ENCODE measurements around the gene ATP2B2.

The ATP2B2 gene

GRCh38 chr3:10338591-10339353 is 166.6 kb downstream of the ATP2B2 start:
- DNase-seq: no peak

GRCh38 chr3:10338164-10338470 is 167.3 kb downstream of the ATP2B2 start:
- no peak for DNase-seq

- no peak for DNase-seq
Measured at GRCh38 chr3:10337323-10338163, 167.8 kb downstream of the ATP2B2 start.

GRCh38 chr3:10336761-10337160 is 168.6 kb downstream of the ATP2B2 start:
- DNase-seq: no peak

DNA sequence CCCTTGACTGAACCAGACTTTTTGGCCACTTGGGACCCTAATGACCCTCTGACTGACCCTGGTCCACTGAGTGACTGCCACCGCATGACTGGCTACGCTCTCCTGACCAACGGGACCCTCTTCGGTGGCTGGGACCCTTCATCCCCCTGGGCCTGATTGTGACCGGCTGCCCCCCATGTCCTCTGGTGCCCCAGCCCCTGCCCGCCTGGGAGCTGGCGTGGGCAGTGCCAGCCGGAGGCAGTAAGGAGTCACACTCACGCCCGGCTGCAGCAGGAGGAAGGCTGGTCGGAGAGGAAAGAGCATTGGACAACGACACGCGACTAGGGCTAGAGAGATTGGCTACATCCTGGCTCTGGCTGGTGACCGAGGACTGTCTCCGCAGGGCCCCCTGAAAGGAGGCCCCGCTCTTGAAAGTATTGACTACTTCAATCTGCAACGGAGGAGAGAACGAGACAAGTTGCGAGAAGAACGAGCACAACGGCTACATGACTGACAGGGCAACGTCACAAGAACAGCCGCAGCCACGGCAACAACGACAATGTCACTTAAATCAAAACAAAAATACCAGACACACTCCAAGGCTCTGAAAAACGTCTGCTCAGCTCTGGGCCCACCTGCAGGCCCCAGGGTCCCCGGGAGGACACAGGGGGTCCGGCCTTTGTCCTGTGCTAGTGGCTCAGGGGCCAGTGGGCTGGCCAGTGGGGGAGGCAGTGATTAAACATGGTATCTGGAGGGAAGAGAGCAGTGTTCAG is 169.3 kb downstream of the ATP2B2 start:
- DNase-seq: no peak

DNA sequence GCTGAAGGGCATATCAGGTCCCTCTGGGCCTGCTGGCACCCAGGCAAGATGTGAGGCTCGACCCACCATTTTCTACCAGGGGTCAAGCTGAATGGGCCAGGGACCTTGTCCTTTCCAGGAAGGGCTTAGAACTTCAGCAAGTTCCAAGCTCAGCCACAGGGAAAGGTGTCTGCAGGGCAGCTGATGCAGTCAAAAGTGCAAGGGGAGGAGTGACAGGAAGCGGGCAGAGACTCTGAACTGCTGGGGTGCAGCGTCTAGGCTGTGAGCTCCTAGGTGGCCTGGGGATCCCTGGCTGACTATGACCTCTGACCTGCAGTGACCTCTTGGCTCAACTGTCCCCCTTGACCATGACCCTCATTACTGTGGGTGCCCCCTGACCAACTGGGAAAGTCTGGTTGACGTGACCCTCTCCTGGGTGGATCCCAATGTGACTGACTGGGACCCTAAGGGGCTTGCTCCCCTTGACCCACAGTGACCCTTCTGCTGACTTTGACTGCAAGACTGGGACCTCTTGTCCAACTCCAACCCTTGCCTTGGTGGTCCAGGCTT is 170.1 kb downstream of the ATP2B2 start:
- no peak for DNase-seq

GRCh38 chr3:10334459-10334858 is 170.9 kb downstream of the ATP2B2 start:
- no peak for DNase-seq

DNA sequence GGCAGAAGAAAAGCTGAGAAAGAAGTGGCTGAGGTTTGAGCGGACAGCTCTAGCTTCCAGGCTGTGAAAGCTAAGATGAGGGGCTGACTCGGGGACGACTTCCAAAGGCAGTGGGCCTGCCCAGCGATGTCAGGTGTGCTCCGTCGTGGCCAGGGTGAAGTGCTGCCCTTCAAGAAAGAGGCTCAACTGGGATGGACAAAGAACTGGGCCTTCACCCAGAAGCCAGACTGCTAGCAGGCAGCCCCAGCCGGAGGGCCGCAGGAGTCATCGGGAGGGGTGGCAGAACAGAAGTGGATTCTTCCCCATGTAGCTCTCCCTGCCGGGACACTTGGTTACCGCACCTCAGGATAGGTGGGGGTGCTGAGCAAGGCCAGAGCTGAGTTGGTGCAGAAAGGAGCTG is 171.3 kb downstream of the ATP2B2 start:
- no peak for DNase-seq

DNA sequence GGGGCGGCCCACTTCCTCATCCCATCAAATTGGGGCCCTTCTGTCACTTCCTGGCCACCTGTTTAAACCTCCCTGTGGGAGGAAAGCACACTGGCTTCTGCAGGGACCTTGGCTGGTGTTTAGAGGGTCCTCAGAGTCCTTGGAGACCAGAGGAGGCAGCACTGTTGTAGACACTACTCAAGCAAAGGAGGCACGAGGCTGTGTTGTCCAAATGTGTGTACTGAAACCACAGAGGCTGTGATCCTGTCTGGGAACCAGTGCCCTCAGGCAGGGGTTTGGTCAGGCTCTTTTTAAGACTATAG is 172.1 kb downstream of the ATP2B2 start:
- DNase-seq: no peak

DNA sequence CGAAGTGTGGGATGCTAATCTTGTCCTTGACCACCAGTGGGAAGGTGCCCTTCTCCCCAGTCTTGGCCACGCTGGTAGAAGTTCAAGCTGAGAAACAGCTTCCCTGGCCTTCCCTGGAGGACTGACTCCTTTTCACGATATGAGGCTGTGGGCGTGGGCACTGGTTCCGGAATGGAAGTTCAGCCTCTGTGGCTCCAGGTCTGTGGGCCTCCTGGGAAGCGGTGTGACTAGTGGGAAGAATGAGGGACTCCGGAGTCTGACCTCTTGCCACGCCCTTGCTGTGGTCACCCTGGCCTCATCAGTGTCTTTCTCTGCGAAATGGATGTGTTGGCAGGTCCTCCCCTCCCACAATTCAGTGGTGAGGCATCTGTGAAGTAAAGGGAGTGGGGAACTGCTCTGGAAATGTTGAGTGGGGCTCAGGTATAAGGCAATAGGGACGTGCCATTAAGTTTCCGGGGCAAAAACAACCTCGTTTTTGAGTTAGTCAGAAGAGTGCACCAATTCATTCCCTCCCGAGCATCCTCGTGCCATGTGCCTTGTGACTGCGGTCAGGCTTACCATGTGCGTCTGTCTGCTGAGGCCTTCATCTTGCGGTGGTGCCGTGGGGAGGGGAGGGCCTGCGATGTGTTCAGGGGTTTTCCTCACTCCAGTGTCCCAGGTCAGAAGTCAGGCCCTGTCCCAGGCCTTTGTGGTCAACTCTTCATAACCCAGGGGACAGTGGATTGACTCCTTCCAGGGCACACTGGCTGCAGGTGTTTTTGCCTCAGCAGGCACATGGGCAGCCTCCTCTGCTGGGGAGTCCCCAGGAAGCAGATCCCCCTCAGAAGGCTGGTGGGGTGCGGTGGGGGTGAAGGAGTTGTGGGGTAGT is 172.7 kb downstream of the ATP2B2 start:
- no peak for DNase-seq

GRCh38 chr3:10331320-10331719 is 174.1 kb downstream of the ATP2B2 start:
- DNase-seq: no peak

GRCh38 chr3:10330319-10330718 is 175.1 kb downstream of the ATP2B2 start:
- no peak for DNase-seq

DNA sequence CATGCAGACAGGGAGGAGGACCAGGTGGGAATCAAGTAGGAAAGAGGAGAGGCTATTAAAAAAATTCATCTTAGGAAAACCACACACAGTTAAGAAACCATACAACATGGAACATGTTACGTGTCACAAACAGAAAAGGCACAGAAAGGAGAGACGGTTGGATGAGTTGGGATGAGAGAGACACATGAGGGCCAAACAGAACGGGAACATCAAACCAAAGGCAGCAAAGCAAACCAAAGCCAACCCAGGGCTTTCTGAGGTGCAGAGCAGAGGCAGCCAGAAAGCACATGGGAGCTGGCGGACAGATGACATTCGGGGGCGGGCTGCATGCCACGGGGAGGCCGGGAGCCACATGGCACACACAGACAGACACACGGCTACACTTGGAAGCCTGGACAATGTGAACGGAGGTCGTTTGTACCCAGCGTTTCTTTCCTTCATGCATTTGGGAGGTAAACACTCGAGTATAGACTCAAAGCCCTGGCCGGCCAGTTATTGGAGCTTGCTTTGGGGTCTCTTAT is 175.8 kb downstream of the ATP2B2 start:
- DNase-seq: no peak

- no peak for DNase-seq
Measured at GRCh38 chr3:10328460-10329071, 176.8 kb downstream of the ATP2B2 start.

GRCh38 chr3:10327592-10327991 is 177.8 kb downstream of the ATP2B2 start:
- no peak for DNase-seq

DNA sequence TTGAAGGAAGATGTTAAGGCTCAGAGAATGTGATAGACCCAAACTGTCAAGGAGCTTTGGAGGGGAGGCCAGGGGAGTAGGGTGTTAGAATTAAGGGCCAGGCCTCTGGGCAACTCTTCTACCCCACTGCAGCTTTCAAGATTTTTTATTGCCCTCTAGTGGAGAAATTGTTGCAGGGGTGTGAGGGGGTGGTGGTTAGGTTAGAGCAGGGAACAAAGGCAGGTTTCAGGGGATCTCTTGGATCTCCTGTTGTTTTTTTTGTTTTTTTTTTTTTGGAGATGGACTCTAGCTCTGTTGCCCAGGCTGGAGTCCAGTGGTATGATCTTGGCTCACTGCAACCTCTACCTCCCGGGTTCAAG is 183.1 kb downstream of the ATP2B2 start:
- no peak for DNase-seq

DNA sequence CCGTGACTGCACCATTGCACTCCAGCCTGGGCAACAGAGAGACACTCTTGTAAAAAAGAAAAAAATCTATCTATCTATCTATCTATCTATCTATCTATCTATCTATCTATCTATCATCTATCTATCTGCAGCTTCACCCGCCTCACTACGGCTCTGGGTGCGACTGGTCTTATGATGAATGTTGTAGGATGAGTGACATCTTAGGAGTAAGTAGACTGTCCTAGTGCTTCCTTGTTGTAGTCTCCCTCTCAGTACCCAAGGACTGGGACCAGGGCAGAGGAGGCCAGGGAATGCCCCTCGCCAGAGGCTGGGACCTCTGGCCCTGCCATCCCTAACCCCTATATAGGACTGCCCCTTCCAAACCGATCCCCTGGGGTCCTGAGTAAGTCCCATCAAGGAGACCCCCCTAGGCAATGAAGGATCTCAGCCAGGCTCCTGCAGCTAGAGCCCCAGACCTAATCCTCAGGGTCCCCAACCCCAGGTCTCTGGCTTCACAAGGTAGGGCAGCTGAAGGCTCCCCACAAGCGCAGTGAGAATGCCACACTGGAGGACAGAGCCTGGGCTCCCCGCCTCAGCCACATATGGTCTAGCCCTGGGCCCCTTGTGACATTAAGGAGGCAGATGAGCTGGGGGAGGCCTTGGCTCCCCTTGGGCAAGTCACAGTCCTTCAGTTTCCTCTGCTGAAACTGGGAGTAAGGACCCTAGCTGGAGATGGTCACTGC is 183.6 kb downstream of the ATP2B2 start:
- DNase-seq: no peak

DNA sequence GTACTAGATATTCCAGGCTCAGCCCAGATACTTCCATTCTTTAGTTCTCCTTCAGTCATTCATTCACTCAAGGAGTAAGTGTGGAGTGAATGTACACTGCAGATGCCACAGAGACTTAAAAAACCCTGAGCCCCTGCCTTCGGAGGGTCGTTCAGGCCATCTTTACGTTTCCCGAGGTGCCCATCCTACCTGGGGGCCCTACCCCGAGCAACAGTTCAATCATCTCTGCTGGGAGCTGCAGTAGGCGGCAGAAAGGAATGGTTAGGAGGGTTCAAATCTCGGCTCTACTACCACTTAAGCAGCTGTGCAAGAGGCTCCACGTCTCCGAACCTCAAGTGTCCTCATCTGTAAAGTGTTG is 185.1 kb downstream of the ATP2B2 start:
- DNase-seq: no peak

- DNase-seq: no peak
Measured at GRCh38 chr3:10319804-10320203, 185.6 kb downstream of the ATP2B2 start.

DNA sequence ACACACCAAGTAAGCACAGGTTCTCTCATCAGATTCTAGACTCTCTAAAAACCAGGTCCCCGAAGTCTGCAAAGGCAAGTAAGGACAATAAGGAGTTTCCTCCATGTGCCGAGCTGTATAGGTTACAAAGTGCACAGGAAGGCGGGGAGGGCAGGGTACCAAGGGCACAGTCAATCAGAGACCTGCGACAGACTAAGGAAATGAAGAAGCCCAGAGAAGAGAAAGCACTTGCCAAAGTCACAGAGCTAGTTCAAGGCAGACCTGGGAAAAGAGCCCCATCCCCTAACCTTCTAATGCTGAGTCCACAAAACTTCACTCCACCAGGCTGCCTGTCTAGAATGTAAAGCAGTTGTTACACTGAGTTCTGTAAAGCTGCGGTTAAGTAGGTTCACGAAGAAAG is 186.1 kb downstream of the ATP2B2 start:
- DNase-seq: no peak

- DNase-seq: no peak
Measured at GRCh38 chr3:10317961-10318350, 187.4 kb downstream of the ATP2B2 start.

All from GOT3 (cell line).